GM18498 (cell line): ENCODE data around the gene FXYD6.
"Not testable (repeated sequence)": the region's sequence is repeated elsewhere in the genome, so short reads cannot be mapped to it uniquely, and the experiment has no call there.

Experiments used
- ATAC-seq: cut with Tn5 transposase; IDR thresholded peaks from one replicate; pipeline ENCODE4 v1.9.1; 2021; ENCODE audit warnings: mild to moderate bottlenecking, moderate library complexity; ENCODE audit not compliant: unreplicated experiment

FXYD6 gene, protein sequence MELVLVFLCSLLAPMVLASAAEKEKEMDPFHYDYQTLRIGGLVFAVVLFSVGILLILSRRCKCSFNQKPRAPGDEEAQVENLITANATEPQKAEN

DNA sequence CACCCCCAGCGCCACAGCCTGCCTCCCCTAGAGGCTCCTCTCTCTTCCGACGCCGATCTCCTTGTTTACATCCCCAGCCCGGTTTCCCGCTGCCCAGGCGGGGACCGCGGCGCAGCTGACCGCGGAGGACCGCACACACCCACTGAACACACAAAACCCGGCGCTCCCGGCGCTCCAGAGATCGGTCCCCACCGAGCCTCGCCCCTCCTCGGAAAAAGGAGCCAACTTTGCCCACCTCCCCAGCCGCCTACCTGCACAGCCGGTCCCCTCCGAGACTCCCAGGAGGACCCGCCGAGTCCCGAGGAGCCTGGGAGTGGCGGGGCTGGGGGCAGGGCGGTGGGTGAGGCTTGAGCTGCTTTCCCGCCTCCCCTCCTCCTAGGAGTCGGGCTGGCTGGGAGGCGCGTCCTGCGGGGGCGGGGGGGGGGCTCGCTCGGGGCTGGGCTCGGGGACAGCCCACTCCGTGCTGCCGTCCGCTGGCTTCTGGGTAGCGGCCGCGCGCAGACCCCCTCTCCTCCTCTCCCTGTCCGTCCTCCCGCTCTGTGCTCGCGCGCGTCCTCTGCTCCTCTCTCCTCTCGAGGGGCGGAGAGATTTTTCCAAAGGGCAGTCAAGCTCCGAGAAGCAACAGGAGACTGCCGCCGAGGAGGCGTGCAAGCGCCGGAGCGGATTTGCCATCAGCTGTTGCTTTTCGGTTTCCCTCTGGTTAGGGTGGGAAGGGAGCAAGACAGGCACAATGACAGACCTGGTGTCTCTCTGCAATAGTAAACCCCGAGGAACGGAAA, at the start of gene FXYD6:
Gene FXYD6, minus strand, starts transcription at position 318 of the 779 bp plus-strand sequence. CDS start 33,882 bp downstream, outside the sequence.
- no peak for ATAC-seq

DNA sequence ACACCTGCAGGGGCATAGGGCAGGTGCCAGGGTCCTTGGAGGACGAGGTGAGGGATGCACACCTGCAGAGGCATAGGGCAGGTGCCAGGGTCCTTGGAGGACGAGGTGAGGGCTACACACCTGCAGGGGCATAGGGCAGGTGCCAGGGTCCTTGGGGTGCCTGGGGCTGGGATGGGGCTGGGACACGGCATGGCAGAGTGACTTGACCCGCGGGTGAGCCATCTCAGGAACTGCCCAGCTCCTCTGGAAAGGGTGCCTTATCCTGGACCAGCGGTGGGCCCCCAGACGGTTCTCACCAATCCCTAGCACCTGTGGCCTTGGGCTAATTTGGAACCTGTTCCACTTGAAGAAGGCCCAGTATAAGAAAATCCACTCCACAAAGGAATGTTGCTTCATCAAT, 49.7 kb upstream of the FXYD6 start:
- not testable (repeated sequence) for ATAC-seq

DNA sequence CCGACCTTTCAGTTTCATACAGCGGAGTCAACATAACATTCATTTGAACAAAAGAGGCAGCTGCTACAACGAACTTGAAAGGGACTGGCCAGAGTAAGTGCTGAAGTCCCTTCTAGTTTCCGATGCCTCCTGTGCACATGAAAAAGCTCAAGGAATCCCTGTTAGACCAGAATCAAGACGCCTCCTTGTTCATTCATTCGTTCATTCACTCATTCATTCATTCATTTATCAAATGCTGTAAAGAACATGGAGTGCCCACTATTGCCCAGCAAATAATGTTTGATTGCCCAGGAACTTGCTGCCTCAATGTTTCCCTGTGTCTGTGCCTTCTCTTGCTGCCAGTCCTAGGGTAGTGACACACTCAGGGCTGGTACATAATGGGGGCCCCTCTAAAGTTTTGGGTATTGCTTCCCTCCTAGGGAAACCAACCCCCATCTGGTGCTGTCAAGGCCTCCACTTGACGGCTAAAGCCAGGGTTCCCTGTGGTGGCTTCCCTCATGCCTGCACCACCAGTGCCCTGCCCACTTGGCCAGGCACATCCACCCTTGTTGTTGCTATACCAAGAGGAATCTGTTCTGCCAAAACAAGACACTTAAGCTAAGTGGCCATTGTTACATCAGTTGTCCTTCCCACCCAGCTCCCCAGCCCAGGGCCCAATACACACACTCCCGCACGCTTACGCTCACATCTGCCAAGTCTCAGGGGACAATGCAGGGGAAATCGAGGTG, 48.9 kb upstream of the FXYD6 start:
- no peak for ATAC-seq

DNA sequence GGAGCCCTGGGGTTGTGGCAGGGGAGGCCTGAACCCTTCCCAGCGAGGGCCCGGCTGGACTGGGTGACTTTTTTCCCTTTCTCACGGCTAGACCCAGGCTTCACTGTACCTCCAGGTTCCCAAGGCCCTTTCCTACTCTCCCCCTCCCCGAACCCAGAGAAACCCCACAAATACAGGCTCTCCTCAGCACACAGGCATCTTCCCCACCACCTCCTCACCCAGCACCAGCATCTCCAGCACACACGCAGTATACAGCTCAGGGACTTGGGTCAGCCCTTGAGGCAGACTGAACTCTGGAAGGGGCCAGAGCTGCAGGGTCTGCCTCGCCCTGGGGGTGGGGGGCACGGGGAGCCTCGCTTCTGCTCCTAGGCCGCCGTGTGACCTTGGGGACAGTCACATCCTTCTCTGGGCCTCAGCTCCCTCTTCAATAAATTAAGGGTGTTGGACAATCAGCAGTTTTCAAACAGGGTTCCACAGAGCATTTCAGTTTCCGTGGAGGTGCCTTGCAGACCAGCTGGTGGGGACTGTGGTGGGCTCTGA, 48.2 kb upstream of the FXYD6 start:
- ATAC-seq: no peak

DNA sequence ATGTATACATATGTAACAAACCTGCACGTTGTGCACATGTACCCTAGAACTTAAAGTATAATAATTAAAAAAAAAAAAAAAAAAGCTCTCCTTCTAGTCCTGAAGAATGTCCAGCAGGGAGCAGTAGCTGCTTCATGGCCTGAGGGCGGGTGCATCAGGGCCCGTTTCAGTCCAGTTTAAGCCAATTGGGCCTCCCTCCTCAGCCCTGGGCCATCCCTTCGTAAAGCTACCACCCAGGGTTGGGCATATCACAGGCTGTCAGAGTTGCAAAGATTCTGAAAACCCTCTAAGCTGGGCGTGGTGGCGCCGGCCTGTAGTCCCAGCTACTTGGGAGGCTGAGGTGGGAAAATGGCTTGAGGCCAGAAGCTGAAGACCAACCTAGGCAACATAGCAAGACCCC, 47.3 kb upstream of the FXYD6 start:
- ATAC-seq: no peak

DNA sequence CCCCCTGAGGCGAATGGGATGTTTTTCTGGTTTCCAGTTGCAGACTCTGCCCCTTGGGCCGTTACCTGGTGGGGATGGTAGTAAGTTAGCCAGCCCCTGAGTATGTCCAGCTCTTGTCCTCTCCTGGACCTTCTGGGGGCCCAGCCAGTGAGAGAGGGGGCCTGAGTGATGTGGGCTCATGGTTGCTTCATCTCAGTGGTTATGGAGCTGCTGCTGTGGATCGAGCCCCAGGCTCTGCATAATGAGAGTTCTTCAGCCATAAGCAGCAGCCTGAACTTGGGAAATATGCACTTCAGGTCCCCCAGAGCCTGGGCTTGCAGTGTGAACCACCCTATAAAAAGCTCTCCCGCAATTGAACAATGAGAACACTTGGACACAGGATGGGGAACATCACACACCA, 46.8 kb upstream of the FXYD6 start:
- ATAC-seq: no peak

DNA sequence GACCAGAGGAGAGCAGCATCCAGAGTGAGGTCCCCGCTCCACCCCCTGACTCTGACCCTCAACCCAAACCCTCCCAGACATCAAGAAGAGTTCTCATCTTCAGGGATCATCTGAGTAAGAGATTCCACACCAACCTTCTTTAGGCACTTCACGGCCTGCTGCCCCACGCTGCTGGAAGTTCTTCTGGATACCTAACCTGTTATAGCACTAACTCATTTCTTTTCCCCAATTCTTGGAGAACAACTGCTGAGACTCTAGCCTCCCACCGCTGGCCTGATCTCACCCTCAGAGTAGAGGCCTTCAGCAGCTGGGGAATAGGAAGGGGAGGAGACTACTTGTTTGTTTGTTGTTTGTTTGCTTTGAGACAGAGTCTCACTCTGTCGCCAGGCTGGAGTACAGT, 45.4 kb upstream of the FXYD6 start:
- no peak for ATAC-seq

DNA sequence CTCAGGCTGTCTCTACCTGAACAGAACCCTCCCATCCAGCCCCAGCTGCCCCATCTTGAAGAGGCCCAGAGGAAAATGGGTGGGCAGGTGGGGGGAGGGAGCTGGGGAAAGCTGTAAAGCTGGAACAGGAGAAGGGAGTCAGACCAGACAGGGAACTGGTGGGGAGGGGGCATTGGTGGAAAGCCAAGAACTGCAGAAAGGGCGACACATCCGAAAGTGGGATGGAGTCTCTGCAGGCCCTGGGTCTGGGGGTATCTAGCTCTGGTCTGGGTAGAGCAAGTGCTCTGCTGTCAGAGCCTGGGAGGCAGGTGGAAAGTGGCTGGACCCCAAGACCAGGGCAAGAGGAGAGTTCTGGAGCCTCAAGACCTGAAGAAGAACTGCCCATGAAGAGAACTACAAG, 45.0 kb upstream of the FXYD6 start:
- no peak for ATAC-seq

DNA sequence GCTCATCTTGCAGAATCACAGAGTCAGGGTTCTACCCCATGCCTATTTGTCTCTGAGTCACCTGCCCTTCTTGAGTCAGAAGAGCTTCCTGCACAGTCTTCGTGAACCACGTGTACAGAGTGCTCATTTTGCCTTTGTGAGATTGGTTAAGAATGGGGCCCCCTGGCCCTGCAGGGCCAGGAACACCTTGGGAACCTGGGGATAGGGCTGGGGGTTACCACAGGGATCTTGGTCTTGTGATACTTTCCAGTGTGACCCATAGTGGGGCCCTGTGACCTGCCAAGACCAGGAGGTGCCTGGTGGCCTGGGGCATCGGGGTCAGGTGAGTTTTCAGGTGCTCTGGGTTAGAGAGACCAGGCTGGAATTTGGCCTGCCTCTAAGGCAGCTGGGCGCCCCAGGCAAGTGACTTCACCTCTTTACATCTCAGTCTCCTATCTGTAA, 43.3 kb upstream of the FXYD6 start:
- no peak for ATAC-seq

DNA sequence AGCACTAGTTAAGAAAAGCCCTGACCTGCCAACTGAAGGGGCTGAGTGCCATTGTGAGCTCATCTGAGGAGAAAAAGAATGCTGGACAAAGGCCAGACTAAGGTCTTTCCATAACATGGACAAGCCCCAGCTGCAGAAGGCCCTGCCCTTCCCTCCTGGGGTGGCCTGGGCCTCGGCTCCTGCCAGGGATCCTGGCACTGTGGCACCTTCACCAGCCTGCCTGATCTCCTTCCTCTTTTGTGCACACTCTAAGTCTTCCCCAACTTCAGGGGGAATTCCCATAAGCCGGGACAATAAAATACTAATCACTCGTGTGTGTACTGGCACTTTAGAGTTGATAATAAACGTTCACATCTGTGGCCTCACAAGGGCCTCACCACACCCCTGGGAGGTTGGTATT, 42.9 kb upstream of the FXYD6 start:
- no peak for ATAC-seq

DNA sequence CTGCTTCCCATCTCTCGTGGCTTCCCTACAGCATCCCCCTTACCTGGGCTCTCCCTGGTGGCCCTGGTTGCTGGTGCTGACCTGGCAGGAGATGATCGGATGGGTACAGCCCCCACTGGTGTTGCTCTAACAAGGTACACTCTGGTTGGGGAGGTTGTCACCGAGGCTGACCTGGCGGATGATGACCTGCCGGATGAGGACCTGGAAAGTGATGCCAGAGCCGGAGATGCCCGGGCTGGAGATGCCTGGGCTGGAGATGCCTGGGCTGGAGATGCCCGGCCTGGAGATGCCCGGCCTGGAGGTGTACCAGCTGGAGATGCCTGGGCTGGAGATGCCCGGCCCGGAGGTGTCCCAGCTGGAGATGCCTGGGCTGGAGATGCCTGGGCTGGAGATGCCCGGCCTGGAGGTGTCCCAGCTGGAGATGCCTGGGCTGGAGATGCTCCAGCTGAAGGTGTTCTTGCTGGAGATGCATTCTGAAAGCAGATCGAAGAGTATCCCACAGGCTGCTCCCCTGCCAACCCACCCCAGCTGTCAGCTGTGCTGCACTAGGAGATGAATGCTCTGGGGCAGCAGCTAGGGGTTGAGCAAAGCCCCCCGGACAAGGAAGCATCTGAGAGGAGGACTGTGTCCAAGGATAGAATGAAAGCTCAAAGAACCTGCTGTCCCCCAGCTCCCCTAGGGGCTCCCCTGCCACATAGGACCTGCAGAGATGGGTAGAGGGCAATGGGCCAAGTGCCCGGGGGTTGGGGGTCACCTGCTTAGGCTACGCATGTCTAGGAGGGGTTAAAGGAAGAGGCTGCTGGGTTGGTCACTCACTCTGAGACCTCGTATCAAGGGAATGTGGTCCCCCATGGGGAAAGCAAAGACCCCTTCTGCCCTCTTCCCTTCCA, 42.2 kb upstream of the FXYD6 start:
- no peak for ATAC-seq

DNA sequence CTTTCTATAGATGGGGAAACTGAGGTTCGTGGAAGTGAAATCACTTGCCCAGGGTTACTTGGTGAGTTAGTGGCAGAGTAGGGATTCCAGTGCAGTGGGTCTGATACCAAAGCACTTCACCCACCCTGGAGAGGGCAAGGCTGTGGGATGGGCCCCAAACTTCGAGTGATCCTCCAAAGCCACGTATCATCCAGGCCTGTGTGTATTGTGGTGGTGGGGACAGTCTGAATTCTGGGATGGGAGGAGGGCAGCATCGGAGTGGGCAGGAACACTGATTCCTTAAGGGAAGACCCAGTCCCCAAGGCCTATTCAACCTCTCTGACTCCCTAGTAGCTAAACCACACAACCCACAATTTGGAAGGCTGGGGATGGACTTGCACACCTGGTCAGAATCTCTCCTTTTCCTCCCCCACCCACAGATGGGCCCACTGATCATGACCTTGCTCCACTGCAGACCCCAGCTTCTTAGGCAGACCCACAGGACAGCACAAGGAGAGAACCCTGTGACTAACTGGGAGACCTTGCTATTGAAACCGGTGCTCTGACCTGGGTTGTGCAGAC, 41.2 kb upstream of the FXYD6 start:
- no peak for ATAC-seq

DNA sequence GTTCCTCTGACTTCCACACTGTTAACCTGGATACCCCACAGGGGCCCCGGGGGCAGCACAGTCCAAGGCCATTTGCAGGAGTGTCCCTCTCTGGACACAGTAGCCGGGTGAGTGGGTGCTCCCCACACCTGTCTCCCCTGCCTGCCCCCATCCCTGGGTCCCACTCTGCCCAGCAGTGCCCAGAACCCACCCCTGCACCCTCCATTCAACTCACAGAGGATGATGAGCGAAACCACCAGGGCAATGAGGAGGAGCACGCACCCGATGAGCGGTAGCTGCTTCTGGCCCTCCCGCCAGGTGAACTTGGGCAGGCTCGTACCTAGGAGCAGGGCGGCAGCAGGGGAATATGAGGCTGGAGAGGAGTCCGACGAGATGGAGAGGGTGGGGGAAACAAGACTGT, 40.5 kb upstream of the FXYD6 start:
- ATAC-seq: no peak

DNA sequence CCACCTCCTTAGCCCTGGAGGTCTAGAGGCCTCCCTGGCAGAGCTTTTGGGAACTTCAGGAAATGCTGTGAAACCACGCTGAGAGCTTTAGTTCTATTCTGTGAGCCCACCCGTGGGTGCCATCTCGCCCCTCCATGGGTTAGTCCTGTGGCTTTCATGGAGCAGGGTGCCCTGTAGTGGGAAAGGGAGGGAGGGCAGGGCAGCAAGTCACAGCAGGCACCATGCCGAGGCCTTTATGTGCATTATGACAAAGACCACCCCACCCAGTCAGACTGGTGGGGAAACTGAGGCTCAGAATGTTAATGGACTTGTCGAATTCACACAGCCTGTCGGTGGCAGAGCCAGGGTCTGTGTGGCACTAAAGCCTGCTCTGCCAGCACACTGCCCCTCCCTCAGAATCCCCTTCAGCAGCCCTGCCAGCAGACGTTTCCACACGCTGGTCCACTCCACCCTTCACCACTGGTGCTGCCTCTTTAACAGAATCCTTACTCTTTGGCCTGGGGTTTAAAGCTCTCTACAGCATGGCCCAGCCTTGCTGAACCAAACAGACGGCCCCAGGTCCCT, 39.3 kb upstream of the FXYD6 start:
- no peak for ATAC-seq

DNA sequence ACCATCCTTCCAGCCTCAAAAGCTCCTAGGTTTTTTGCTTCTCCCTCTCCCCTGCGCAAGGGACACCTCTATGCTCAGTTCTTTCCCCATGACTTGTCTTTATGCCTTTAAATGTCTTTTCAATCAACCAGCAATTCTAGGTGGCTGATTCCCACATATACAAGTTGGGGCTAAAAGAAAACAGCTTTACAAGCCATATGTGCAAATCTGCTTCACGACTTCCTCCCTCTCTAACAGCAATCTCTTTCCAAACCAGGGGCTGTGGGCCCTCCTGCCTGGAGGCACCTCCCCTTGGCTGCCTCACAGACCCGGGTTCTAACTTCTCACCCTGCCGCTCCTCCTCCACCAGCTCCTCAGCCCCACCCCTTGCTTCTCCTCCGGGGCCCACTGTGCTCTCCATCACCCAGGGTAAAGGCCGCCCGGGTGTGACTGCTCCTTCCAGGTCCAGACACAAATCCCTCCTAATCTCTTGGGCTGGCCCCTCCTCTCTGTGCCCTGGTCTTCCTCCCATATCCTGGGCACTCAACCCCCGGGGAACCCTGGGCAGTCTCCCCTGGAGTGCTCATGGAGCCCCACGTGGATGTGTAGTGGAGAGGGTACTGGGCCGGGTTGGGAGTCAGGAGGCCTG, 38.6 kb upstream of the FXYD6 start:
- no peak for ATAC-seq

DNA sequence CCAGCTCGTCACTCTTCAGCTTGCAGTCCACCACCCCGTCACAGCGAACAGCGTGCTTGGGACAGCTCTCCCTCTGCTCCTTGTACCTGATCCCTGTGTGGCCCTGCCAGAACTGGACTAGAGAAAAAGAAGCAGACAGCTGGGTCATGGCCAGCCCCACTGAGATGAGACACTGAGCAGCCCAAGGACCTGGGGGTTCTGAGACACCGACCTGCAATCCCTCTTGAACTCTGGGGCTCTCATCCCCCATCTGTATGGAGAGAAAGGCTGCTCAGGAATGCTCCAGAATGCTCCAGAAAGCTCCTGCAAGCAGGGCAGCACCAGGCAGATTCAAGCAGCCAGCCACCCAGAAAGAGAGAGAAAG, 37.9 kb upstream of the FXYD6 start:
- no peak for ATAC-seq

DNA sequence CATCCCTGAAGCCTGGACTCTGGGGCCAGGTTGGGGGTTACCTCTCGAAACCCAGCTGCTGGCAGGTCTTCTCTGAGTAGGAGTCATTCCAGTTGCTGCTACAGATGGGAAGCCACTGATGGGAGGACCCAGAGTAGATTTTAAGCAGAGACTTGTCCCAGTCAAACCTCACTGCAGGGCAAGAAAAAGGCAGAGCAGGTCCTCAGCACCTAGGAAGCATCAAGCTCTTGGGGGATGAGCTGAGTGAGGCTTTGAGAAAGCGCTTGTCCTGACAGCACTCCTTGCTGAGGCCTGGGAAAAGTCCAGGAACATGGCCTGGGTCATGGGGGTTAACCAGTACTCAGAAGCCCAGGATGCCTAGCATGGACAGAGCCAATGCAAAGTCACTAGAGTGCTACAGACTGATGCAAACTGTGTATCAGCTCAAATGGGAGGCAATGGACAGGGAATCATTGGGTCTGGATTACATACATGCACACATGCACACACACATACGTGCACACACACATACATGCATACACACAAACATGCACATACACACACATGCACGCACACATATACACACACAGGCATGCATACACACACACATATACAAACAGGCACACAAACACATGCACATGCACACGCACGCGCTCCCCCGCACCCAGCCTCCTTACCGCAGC, 37.4 kb upstream of the FXYD6 start:
- no peak for ATAC-seq

DNA sequence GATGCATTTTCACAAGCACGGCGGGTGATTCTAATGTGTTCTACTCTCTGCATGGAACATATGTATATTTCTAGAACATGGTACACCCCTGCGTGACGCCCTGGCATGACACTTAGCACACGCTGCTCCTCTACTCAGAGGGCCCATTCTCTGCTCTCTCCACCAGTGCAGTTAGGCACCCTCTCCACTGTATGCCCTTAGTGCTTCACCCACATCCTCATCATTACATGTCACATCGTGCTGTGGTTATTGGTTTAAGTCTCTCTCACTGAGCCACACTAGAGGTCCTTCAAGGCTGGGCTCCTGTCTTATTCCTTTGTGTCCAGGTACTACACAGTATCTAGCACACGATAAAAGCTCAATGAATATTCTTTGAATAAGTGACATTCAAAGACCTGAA, 36.0 kb upstream of the FXYD6 start:
- no peak for ATAC-seq

DNA sequence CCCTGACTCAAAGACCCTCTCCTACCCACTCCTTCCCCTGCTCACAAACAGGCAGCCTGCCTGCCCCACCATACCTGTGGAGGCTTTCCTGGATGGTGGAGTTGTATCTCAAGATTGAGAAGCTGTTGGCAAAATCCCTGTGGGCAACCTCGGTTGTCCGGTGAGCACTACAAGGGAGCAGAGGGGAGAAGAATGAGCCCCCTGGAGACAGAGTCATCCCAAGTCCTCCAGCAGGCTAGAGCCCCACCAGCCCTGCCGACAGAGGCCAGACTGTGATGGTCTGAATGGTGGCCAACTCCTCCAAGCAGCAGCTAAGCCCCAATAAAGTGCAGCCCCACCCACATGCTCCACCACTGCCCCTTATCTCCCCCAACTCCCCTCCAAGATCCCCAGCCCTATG, 35.2 kb upstream of the FXYD6 start:
- ATAC-seq: no peak
